Cardiac muscle cell (in vitro differentiated cells and primary cell): ENCODE measurements around the gene SERPING1. TPM values are rescaled to one million over a fixed set of nuclear protein-coding genes. Genes with fewer than 3 reads are reported as not detected.

ENCODE experiments used
- DNase-seq, 2 donors: peaks; one replicate each; pipeline versions ENCODE4 v3.0.0 to v3.0.0-alpha.2; 2010 to 2017; ENCODE audit warnings: low read depth in 1 of 2, low spot score in 1 of 2
- H3K27ac ChIP-seq: fragments of 200-600 bp; sonication (generic); 2 replicates; pipeline ENCODE4 v1.5.1; 2016
- H3K27me3 ChIP-seq: fragments of 200-600 bp; sonication (generic); 2 replicates; pipeline ENCODE4 v1.6.0; 2016; ENCODE audit warnings: control low read depth
- H3K36me3 ChIP-seq: fragments of 200-600 bp; sonication (generic); 2 replicates; pipeline ENCODE4 v1.5.1; 2016; ENCODE audit warnings: control low read depth
- H3K4me1 ChIP-seq: fragments of 200-600 bp; sonication (generic); 2 replicates; pipeline ENCODE4 v1.8.1; 2017; ENCODE audit warnings: low read depth, mild to moderate bottlenecking, mixed run types
- H3K4me3 ChIP-seq: fragments of 200-600 bp; sonication (generic); 2 replicates; pipeline ENCODE4 v1.5.1; 2016; ENCODE audit warnings: mild to moderate bottlenecking
- H3K9me3 ChIP-seq: fragments of 200-600 bp; sonication (generic); 2 replicates; pipeline ENCODE4 v1.5.1; 2017; ENCODE audit warnings: low read depth, mild to moderate bottlenecking, control low read depth
- polyA plus RNA-seq: library from polyadenylated mRNA; unstranded; fragments of >200 nt; fragmentation: Nextera tagmentation; extraction: Ambion mirVana; gene quantifications from 2 replicates; pipeline ENCODE4 v1.2.1, GENCODE V29; 2016
- total RNA-seq: library from RNA; depleted of rRNA; stranded (reverse); fragments of >200 nt; gene quantifications from 2 replicates; pipeline ENCODE4 v1.2.3, GENCODE V29; 2016
- TF ChIP-seq, protein P1 (sequence below): IDR thresholded peaks from 2 replicates; pipeline ENCODE4 v1.5.1; 2012; ENCODE audit warnings: low read depth, mild to moderate bottlenecking, low read length

Gene SERPING1
- total and polyA plus RNA-seq, 2 experiments from 2014 or later: 51.9 to 80.7 TPM

DNA sequence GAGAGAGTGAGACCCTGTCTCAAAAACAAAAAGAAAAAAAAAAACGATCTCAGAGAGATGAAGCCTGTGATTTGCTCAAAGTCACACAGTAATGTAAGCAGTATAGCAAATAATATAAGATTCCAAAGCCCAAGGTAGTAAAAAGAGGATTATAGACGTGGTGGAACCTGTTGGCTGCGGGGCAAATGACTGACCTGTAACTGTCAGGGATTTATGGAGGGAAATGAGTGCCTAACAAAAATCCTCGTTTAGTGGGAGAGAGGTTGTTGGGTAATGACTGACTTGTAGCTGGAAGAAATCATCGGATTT, 59.4 kb downstream of the SERPING1 start:
- no peak for DNase-seq
- peak overlapping the region; percentile 67 for H3K27ac ChIP-seq

DNA sequence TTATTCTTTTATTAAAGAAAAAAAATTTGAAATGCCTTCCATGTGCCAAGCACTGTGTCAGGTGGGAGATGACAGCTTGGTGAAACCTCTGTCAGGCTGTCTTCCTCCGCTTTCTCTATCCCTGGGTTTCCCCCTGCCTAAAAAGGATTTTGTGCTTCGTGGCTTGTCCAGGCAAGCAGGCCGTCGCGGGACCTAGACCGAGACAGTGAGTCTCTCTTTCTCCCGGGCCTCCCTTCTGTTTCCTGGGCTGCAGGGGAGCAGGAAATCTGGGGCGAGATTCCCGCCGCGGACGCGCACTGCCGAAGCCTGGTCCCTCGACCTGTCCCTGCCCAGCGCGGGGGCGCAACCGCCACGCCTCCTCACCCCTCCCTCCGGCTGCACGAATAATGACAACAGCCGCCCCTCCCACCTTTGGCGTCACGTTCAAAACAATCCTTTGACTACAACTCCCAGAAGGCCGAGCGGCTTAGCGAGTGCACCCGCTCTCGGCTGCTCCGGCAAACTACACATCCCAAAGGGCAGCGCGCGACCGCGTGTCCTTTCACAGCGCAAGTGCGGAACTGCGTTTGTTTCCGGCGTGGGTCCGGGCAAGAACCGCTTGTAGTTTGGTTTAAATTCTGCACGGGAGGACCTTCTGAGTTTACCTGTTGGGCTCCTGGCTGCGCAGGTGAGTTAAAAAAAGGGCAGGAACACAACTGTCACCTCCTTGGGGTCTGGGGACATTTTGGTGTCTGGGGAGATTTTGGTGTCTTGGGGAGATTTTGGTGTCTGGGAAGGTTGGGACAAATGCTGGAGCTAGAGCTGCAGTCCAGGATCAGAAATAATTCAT, 59.9 kb downstream of the SERPING1 start, which contains the start of gene CLP1:
Gene CLP1 (plus strand): TSS at position 569 of the 829 bp plus-strand sequence. CDS start 1,715 bp downstream, outside the sequence.
- Histone ChIP-seq H3K36me3 (peaks cover 23% of the 10 kb centered on the region), H3K9me3 (no peaks in the 10 kb centered on the region), H3K27ac (peak within 1 kb of the TSS; percentile 67), H3K4me3 (peak within 1 kb of the TSS; percentile 67), H3K27me3 (no peaks in the 10 kb centered on the region), H3K4me1 (peaks cover 5% of the 10 kb centered on the region)
- TF ChIP-seq, protein P1, sequence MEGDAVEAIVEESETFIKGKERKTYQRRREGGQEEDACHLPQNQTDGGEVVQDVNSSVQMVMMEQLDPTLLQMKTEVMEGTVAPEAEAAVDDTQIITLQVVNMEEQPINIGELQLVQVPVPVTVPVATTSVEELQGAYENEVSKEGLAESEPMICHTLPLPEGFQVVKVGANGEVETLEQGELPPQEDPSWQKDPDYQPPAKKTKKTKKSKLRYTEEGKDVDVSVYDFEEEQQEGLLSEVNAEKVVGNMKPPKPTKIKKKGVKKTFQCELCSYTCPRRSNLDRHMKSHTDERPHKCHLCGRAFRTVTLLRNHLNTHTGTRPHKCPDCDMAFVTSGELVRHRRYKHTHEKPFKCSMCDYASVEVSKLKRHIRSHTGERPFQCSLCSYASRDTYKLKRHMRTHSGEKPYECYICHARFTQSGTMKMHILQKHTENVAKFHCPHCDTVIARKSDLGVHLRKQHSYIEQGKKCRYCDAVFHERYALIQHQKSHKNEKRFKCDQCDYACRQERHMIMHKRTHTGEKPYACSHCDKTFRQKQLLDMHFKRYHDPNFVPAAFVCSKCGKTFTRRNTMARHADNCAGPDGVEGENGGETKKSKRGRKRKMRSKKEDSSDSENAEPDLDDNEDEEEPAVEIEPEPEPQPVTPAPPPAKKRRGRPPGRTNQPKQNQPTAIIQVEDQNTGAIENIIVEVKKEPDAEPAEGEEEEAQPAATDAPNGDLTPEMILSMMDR: no peak
- DNase-seq: peak; percentile 99 to 100

More for the DNA sequence above, 59.4 kb downstream of the SERPING1 start:
- Histone ChIP-seq H3K27me3 (no peaks in the 10 kb centered on the region), H3K9me3 (no peaks in the 10 kb centered on the region), H3K4me3 (peak overlapping the region; percentile 14), H3K36me3 (peaks cover 20% of the 10 kb centered on the region), H3K4me1 (peaks cover 5% of the 10 kb centered on the region)
- TF ChIP-seq, protein P1: no peak

DNA sequence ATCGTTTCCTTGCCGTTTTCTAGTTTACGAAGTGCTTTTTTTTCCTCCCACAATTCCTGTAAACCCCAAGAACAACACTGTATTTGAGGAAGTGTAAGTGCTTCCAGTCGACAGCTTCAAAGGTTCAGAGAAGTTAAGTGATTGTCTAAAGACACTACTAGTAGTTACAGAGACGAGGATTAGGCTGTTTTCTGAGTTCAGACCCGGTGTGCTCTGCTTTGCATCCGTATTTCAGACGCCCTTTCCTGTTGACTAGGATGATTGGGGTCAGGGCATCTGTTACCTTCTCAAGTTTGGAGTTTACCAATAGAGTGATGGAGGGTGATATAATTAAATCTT, 60.5 kb downstream of the SERPING1 start:
- peak overlapping the region; percentile 36 for H3K27ac ChIP-seq
- DNase-seq: no peak
- peaks cover 23% of the 10 kb centered on the region for H3K36me3 ChIP-seq
- TF ChIP-seq, protein P1: no peak
- no peaks in the 10 kb centered on the region for H3K9me3 ChIP-seq
- H3K27me3 ChIP-seq: no peaks in the 10 kb centered on the region
- peaks cover 5% of the 10 kb centered on the region for H3K4me1 ChIP-seq
- peak overlapping the region; percentile 67 for H3K4me3 ChIP-seq

DNA sequence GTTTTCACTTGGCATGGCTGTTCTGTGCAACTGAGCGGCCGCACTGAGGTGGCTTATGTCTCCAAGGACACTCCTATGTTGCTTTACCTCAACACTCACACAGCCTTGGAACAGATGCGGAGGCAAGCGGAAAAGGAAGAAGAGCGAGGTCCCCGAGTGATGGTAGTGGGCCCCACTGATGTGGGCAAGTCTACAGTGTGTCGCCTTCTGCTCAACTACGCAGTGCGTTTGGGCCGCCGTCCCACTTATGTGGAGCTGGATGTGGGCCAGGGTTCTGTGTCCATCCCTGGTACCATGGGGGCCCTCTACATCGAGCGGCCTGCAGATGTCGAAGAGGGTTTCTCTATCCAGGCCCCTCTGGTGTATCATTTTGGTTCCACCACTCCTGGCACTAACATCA, 62.2 kb downstream of the SERPING1 start:
- no peak for DNase-seq
- Histone ChIP-seq H3K9me3 (no peaks in the 10 kb centered on the region), H3K4me3 (no peak overlapping the region), H3K27me3 (no peaks in the 10 kb centered on the region), H3K27ac (no peak overlapping the region), H3K36me3 (peaks cover 23% of the 10 kb centered on the region), H3K4me1 (peaks cover 5% of the 10 kb centered on the region)
- TF ChIP-seq, protein P1: no peak

DNA sequence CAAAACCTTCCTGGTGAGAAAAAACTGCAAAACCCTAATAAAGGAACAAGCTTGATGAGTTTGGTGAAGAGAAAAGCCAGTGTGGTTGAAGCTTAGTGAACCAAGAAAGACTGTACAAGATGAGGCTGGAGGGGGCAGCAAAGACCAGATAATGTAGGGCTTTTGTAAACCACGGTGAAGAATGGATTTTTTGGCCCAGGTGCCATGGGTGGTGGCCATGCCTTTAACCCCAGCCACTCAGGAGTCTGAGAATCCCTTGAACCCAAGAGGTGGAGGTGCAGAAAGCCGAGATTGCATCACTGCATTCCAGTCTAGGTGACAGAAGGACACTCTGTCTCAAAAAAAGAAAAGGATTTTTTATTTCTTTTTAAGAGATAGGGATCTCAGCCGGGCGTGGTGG, 65.4 kb downstream of the SERPING1 start:
- Histone ChIP-seq H3K27me3 (no peaks in the 10 kb centered on the region), H3K4me3 (no peak overlapping the region), H3K27ac (no peak overlapping the region), H3K9me3 (no peaks in the 10 kb centered on the region), H3K36me3 (peaks cover 23% of the 10 kb centered on the region), H3K4me1 (peaks cover 5% of the 10 kb centered on the region)
- TF ChIP-seq, protein P1: no peak
- DNase-seq: no peak
